Measurements from ENCODE around the gene KLK1.

KLK1 gene

DNA sequence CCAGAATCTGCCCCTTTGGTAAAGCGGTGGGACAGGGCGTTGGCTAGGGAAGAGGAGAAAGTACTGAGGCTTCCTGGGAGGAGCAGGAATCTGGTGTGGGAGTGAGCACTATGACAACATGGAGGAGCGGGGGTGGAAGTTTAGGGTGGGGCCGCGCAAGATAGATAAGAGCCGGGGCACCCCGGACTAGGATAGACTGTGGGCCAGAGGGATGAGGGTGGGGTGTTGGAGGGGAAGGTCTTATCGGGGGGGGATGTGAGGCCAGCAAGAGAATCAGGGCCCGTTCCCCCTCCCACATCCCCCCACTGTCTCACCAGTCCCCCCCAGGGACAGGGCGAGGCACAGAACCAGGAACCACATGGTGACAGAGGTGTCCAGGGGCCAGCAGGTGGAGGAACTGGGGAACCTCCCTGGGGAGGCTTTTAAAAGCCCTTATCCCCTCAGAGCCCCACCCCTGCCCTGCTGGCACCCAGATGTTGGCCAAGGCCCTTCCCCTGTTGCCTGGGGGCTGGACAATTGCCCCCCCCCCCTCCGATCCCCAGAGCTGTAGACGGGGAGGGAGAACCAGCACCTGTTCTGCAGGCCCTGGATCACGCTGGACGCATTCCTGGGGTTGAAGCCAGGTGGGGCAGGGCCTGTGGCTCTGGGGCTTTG lies at the start of gene KLK1:
KLK1 (minus strand) TSS at position 399 of the 654 bp plus-strand sequence; CDS start at position 360, 39 bp downstream.
- DNase-seq: peak; percentile 37

DNA sequence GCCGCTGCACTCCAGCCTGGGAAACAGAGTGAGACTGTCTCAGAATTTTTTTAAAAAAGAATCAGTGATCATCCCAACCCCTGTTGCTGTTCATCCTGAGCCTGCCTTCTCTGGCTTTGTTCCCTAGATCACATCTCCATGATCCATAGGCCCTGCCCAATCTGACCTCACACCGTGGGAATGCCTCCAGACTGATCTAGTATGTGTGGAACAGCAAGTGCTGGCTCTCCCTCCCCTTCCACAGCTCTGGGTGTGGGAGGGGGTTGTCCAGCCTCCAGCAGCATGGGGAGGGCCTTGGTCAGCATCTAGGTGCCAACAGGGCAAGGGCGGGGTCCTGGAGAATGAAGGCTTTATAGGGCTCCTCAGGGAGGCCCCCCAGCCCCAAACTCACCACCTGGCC lies 49.5 kb upstream of the KLK1 start, which contains the start of gene KLK2:
KLK2 (plus strand) TSS at position 384 of the 400 bp plus-strand sequence. CDS start 35 bp downstream, outside the sequence.
- DNase-seq: no peak

- DNase-seq: no peak
These were observed 47.0 kb upstream of the KLK1 start for GRCh38 chr19:50870417-50871089.

DNA sequence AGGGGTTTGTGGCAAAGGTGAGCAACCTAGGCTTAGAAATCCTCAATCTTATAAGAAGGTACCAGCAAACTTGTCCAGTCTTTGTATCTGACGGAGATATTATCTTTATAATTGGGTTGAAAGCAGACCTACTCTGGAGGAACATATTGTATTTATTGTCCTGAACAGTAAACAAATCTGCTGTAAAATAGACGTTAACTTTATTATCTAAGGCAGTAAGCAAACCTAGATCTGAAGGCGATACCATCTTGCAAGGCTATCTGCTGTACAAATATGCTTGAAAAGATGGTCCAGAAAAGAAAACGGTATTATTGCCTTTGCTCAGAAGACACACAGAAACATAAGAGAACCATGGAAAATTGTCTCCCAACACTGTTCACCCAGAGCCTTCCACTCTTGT lies 45.9 kb upstream of the KLK1 start:
- no peak for DNase-seq

GRCh38 chr19:50861496-50862286 lies 38.1 kb upstream of the KLK1 start:
- no peak for DNase-seq

DNA sequence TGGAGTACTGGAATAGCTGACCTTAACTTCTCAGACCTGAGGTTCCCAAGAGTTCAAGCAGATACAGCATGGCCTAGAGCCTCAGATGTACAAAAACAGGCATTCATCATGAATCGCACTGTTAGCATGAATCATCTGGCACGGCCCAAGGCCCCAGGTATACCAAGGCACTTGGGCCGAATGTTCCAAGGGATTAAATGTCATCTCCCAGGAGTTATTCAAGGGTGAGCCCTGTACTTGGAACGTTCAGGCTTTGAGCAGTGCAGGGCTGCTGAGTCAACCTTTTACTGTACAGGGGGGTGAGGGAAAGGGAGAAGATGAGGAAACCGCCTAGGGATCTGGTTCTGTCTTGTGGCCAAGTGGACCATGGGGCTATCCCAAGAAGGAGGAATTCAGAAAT lies 37.4 kb upstream of the KLK1 start:
- DNase-seq: no peak

DNA sequence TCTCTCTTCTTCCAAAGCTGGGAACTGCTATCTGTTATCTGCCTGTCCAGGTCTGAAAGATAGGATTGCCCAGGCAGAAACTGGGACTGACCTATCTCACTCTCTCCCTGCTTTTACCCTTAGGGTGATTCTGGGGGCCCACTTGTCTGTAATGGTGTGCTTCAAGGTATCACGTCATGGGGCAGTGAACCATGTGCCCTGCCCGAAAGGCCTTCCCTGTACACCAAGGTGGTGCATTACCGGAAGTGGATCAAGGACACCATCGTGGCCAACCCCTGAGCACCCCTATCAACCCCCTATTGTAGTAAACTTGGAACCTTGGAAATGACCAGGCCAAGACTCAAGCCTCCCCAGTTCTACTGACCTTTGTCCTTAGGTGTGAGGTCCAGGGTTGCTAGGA lies 36.3 kb upstream of the KLK1 start:
- no peak for DNase-seq

- no peak for DNase-seq
These were observed 35.3 kb upstream of the KLK1 start for GRCh38 chr19:50858886-50859285.

- DNase-seq: peak; percentile 17
These were observed 33.8 kb upstream of the KLK1 start for GRCh38 chr19:50857366-50857765.

DNA sequence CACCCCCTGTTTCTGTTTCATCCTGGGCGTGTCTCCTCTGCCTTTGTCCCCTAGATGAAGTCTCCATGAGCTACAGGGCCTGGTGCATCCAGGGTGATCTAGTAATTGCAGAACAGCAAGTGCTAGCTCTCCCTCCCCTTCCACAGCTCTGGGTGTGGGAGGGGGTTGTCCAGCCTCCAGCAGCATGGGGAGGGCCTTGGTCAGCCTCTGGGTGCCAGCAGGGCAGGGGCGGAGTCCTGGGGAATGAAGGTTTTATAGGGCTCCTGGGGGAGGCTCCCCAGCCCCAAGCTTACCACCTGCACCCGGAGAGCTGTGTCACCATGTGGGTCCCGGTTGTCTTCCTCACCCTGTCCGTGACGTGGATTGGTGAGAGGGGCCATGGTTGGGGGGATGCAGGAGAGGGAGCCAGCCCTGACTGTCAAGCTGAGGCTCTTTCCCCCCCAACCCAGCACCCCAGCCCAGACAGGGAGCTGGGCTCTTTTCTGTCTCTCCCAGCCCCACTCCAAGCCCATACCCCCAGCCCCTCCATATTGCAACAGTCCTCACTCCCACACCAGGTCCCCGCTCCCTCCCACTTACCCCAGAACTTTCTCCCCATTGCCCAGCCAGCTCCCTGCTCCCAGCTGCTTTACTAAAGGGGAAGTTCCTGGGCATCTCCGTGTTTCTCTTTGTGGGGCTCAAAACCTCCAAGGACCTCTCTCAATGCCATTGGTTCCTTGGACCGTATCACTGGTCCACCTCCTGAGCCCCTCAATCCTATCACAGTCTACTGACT lies 31.2 kb upstream of the KLK1 start, which contains the start of gene KLK3:
KLK3 (plus strand) TSS at position 280 of the 775 bp plus-strand sequence; CDS start at position 321, 41 bp downstream.
- no peak for DNase-seq

- DNase-seq: no peak
These were observed 28.0 kb upstream of the KLK1 start for GRCh38 chr19:50851620-50852019.

DNA sequence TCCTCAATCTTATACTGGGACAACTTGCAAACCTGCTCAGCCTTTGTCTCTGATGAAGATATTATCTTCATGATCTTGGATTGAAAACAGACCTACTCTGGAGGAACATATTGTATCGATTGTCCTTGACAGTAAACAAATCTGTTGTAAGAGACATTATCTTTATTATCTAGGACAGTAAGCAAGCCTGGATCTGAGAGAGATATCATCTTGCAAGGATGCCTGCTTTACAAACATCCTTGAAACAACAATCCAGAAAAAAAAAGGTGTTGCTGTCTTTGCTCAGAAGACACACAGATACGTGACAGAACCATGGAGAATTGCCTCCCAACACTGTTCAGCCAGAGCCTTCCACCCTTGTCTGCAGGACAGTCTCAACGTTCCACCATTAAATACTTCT lies 27.2 kb upstream of the KLK1 start:
- no peak for DNase-seq

DNA sequence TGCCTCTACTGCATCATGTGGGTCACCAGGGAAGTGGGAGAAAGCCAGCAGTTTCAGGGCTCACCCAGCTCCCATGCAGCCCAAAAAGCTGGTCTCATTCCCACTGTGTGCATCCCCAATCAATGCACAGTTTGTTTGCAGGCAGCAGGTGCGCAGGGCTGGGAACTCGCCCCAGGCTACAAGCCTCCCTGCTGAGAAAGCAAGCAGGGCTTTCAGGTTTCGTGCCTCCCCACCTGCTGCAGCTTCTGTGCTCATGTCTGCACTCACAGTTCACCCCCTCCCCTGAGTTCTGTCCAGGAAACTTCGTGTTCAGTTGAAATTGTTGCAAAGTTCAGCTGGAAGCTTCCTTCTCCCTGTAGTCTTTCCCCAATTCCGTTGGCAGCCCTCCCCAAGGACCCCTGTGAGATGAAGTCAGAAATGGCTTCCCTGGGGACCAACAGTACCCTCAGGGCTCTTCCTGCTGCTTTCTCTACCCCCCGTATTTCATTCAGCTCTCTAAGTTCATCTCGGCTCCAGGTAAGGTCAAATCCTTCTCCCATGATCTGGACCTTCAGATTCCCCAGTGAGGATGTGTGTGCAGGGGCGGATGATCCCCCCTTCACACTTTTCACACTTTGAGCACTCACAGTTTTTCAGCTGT lies 20.8 kb upstream of the KLK1 start:
- no peak for DNase-seq

- no peak for DNase-seq
These were observed 20.2 kb upstream of the KLK1 start for GRCh38 chr19:50843701-50844221.

GRCh38 chr19:50843205-50843604 lies 19.6 kb upstream of the KLK1 start:
- no peak for DNase-seq

- no peak for DNase-seq
These were observed 18.5 kb upstream of the KLK1 start for GRCh38 chr19:50842130-50842529.

DNA sequence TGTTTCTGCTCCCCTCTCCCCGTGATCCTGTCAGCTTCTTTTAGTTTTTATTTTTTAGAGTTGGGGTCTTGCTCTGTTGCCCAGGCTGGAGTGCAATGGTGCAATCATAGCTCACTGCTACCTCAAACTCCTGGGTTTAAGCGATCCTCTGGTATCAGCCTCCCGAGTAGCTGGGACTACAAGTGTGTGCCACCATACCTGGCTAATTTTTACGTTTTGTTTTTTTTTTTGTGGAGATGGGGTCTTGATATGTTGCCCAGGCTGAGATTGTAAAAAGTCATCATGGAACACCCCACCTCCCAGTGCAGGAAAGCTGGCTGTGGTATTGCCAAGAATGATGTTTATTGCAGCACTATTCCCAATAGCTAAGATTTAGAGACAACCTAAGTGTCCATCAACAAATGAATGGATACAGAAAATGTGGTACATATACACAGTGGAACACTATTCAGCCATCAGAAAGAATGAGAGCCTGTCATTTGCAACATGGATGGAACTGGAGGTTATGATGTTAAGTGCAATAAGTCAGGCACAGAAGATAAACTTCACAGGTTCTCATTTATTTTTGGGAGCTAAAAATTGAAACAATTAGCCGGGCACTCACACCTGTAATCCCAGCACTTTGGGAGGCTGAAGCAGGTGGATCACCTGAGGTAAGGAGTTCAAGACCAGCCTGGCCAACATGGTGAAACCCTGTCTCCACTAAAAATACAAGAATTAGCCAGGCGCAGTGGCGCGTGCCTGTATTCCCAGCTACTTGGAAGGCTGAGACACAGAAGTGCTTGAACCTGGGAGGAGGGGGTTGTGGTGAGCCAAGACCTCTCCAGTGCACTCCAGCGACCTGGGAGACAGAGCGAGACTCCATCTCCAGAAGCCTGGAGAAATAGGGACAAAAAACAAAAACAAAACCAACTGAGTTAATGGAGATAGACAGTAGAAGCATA lies 16.4 kb upstream of the KLK1 start:
- DNase-seq: no peak

- peak; percentile 65 for DNase-seq
These were observed 14.7 kb upstream of the KLK1 start for GRCh38 chr19:50838239-50838638.

DNA sequence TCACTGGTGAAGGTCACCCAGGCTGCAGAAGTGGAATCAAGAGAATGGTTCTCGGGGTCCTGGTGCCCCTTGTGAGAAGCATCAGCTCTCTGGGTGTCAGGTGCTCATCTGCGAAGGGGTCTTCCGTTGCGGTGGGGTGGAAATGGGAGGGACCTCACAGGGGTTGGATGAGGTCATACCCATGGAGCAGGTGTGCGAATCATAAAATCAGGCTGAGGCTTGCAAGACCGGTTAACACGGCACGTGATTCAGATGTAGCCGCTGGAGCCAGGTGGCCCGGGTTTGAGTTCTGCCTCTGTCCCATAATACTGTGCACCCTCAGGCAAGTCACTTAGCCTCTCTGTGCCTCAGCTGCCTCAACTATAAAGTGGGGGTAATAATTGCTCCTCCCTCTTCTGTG lies 13.7 kb upstream of the KLK1 start:
- no peak for DNase-seq

GRCh38 chr19:50836543-50837195 lies 13.1 kb upstream of the KLK1 start:
- DNase-seq: no peak

All from islet precursor cell (in vitro differentiated cells).